Femur (tissue), 1 donor: ENCODE measurements around the gene RASSF4.

Experiments
- DNase-seq: peaks from one replicate; pipeline ENCODE4 v3.0.0-alpha.2; 2017

Gene RASSF4

DNA sequence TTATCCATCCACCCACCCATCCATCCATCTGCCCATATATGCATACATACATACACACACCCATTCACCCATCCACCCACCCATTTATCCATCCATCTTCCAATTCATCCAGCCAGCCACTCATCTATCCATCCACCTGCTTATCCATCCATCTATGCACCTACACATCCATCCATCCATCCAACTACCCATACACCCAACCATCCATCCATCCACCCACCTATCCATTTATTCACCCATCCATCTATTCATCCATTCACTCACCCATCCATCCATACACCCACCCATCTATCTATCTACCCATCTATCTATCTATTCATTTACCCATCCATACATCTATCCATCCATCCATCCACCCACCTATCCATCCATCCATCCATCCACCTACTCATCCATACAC is 31.1 kb upstream of the RASSF4 start:
- DNase-seq: no peak

- no peak for DNase-seq
Measured at GRCh38 chr10:44929356-44930255, 30.0 kb upstream of the RASSF4 start.

GRCh38 chr10:44930904-44931620 is 28.5 kb upstream of the RASSF4 start:
- no peak for DNase-seq

GRCh38 chr10:44931621-44932516 is 27.7 kb upstream of the RASSF4 start:
- no peak for DNase-seq

DNA sequence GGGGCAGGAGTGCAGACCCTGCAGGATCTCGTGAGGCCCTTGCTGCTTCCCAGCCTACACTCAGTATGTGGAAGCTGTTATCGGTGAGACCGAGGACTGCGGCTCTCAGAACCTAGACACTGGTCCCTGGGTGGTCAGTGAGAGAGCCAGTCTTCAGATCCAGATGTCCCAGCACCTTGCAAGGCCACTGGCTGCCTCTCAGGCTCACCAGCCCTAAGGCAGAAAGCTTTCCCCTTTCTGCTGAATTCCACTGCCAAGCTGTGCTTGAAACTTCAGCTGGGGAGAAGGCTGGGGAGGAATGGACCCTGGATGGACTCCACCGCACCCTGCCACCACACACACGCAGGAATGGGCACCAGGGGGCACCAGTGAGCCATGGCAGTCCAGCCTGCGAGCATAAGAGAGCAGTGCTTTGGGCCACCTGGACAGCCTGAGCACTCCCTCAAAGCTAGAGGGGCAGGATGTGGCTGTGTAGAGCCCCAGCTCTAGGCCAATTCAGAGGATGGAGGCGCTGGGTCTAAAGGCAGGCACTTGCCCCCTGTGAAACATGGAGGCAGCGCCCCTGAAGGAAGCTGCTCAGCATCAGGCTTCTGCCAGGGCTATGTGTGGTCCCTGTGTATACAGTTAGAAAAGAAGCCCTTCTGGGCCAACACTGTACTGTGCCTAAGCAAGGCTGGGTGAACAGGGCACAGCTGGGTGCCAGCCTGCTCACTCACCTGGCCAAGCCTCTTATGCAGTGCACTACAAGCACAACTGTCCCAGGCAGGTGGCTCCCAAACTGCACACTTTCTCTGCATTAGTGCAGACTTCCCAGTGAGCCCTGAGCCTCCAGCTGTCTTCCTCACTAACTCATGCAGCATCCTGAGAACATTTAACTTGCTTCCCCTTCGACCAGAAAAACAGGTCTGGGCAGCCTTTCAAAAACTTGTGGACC is 26.8 kb upstream of the RASSF4 start:
- DNase-seq: peak; percentile 90

DNA sequence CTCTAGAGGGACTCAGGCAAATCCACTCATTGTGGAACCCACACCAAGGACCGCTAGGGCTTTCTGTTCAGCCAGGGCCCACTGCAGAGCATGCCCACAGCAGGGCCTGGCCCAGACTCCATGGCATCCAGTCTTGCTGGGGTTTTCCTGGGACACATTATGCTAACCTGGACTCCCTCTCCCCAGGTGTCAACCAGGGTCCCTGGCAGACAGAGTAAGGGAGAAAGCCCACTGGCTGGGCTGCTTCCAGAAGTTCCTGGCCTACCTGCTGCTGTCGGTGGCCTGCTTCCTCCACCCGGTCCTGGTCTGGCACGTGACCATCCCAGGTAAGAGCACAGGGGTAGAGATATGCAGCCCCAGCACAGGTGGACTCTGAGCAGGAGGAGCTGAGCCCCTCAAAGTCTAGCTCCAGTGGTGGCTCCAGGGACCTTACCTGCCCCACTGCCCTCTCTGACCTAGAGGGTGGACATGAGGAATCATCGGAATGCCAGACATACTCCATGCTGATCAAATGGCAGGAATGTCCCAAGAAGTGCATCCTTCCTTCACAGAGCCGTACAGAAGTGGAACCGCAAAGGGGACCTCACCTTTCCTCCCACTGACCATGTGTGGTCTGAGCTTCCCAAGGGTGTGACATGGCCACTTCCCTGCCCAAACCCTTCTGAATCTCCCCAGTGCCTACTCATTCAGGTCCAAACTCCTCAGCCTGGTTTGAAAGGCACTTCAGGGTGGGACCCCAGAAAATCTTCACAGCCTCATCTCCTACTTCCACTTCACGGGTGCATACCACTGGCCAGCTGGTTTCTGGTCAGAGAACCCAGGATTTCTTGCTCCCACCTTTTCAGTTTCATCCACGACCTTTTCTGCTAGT is 25.9 kb upstream of the RASSF4 start:
- no peak for DNase-seq

DNA sequence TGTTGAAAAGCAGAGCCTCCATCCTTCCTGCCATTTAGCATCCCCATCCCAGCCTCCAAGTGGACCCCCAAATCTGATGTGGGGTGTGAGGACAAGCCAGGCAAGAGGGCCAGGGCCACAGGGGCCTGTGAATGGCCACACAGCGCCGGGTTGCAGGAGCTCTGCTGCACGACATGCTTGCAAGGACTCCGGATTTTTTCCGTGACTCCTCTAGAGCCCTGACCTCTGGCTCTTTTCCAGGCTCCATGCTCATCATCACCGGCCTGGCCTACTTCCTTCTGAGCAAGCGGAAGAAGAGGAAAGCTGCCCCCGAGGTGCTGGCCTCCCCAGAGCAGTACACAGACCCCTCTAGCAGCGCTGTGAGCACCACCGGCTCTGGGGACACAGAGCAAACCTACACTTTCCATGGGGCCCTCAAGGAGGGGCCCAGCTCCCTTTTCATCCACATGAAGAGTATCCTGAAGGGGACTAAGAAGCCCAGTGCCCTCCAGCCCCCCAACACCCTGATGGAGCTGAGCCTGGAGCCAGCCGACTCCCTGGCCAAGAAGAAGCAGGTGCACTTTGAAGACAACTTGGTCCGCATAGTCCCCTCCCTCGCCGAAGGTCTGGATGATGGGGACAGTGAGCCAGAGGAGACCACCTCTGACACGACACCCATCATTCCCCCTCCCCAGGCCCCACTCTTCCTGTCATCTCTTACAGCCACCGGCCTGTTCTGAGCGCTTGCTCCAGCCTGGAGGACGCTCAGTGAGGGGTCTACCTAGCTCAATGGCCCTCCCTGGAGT is 25.0 kb upstream of the RASSF4 start:
- DNase-seq: no peak

- DNase-seq: peak; percentile 85
Measured at GRCh38 chr10:44935201-44935965, 24.2 kb upstream of the RASSF4 start.

DNA sequence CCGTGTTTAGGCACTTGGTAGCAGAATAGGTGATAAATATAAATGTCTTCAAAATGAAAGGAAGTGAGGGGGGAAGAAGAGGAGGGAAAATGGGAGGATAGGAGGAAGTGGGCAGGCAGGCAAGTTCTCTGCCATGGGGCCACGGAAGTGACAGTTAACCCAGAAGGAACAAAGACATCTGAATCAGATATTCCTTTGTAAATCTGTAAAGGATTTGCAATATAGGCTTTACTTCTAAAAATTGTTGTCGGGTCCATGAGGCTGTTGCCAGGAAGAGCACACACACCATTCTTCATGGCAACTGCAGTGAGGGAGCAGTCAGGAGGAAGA is 23.7 kb upstream of the RASSF4 start:
- no peak for DNase-seq

GRCh38 chr10:44936314-44936975 is 23.2 kb upstream of the RASSF4 start:
- DNase-seq: peak; percentile 6

DNA sequence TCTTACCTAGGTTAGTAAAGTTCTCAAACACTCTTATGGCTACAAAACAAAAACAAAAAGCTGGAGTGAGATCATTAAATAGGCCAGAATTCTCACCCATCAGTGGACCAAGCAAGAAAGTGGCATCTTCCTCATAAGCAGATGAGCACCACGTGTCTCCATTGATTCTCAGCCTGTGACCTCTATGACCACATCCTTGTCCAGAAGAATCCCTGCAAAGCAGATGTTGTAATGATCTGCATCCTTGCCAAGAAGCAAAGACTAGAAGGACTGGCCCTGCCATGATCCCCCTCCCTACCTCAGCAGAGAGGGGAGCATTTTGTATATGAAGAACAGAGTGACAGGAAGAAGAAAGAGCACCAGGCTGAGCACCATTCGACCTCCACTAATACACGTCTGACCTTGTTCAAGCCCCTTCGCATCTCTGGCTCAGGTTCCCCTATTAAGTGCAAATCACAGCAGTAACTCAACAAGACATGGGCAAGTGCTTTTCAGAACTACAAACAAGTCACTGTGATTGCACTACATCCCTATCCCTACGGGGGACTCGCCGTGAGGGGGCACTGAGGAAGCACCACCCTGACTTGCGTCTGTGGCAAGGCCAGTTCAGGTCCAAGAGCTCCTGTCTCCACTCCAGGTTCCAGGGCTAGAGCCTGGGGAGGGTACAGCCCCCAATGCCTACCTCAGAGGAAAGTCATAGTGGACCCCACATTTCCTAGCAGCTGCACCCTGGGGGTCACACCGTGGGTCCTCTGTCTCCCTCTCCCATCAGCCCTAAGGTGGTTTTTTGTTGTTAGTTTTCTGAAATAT is 22.2 kb upstream of the RASSF4 start:
- DNase-seq: peak; percentile 9

DNA sequence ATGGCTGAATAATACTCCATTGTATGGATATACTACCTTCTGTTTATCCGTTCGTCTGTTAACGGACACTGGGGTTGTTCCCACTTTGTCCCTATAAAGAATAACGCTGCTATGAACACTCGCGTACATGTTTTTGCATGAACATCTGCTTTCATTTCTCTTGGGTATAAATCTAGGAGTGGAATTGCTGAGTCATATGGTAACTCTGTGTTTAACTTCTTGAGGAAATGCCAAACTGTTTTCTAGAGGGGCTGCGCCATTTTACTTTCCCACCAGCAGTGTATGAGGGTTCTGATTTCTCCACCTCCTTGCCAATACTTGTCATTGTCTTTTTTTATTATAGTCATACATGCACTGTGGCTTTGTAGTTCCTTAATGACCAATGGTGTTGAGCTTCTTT is 20.6 kb upstream of the RASSF4 start:
- no peak for DNase-seq

DNA sequence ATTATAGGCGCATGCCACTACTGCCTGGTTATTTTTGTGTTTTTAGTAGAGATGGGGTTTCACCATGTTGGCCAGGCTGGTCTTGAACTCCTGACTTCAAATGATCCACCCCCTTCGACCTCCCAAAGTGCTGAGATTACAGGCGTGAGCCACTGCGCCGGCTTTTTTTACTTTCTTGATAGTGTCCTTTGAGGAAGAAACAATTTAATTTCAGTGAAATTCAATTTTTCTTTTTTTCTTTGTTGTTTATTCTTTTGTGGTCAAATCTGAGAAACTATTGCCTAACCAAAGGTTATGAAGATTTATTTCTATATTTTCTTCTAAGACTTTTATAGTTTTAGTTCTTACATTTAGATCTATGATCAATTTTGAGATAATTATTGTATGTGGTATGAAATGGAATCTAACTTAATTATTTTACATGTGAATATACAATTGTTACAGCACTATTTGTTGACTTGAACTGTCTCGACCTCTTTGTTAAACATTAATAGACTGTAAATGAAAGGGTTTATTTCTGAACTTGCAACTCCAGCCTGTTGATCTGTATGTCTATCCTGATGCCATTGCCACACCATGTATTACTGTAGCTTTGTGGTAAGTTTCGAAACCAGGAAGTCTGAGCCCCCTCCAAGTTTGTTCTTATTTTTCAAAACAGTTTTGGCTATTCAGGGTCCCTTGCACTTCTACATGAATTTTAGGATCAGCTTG is 19.8 kb upstream of the RASSF4 start:
- peak; percentile 1 for DNase-seq

GRCh38 chr10:44944354-44944753 is 15.2 kb upstream of the RASSF4 start:
- no peak for DNase-seq

DNA sequence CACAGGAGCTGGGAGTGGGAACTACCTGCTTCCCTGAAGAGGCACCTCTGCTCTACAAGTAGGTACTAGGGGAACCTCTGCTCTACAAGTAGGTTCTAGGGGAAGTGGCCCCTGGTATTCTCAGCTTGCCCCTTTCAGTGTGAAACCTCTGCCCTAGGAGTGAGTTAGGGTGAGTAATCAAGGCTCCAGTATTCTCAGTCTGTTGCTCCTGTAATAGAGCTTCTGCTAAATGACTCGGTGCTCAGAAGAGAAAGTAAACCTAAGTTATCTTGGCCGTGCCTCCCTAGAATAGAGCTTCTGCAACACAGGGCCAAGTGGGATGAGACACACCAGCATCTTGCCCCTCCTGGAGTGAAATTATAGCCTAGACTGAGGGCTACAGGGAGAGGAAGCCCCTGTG is 13.4 kb upstream of the RASSF4 start:
- DNase-seq: no peak

DNA sequence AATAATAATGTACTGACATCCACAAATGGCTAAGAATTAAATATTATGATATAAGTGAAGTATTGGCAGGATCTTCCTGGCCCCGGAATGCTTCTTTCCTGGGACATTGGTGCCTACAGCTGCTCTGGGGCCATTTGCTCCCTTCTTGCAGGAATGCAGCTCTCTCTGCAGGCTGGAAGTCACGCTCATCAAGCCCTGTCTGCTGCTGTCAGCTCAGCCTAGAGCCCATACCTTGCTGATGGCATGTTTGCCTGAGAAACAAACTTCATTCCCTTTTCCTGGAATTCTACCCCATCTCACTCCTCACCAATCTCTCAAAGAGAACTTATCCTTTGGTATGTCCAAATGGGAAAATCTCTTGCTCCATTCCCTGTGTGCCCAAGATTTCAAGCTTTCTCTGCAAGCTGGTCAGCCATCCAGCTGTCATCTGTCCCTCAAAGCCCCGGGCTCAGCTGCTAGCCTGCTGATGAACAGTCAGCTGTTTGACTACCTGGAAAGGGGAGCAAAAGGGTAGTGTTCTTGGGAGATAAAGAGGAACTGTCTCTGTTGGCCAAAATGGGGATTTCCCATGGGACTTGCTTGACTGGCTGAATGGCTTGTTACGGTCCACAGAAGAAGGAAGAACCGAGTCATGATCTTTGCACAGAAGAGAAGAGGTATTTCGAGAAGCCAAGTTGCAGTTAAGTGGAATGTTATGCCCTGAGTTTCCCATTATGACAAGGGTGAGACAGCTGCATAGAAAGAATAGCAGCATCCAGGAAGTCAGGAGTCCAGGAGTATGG is 12.0 kb upstream of the RASSF4 start:
- peak; percentile 65 for DNase-seq
